DMS153 treated with DMSO at 0.1 percent for 48 hours (cell line): ENCODE measurements around the gene PLN.
A peak's percentile ranks its signal among the peaks of the same experiment; 100 is the strongest.

Experiments
- DNase-seq: peaks from one replicate; lab custom pipeline; 2025; ENCODE audit not compliant: unreplicated experiment; lab: John Stamatoyannopoulos, UW

Gene PLN

GRCh38 chr6:118548136-118548535, at the start of gene PLN:
Gene PLN, plus strand, starts transcription at chr6:118548296. Its CDS starts 10,626 bp downstream, at chr6:118558922.
- no peak for DNase-seq

- DNase-seq = no peak
Measured at GRCh38 chr6:118500130-118501015, 47.7 kb upstream of the PLN start.

GRCh38 chr6:118501099-118501498, 47.0 kb upstream of the PLN start:
- DNase-seq = no peak

- DNase-seq = no peak
Measured at GRCh38 chr6:118501765-118502164, 46.3 kb upstream of the PLN start.

- DNase-seq = no peak
Measured at GRCh38 chr6:118502169-118502568, 45.9 kb upstream of the PLN start.

GRCh38 chr6:118504611-118505010, 43.5 kb upstream of the PLN start:
- no peak for DNase-seq

- no peak for DNase-seq
Measured at GRCh38 chr6:118505656-118506055, 42.4 kb upstream of the PLN start.

- no peak for DNase-seq
Measured at GRCh38 chr6:118506071-118506638, 41.9 kb upstream of the PLN start.

- DNase-seq = no peak
Measured at GRCh38 chr6:118507636-118508035, 40.5 kb upstream of the PLN start.

- peak; percentile 67 for DNase-seq
Measured at GRCh38 chr6:118509009-118509617, 39.0 kb upstream of the PLN start.

- DNase-seq = no peak
Measured at GRCh38 chr6:118511930-118512715, 36.0 kb upstream of the PLN start.

- no peak for DNase-seq
Measured at GRCh38 chr6:118514689-118515088, 33.4 kb upstream of the PLN start.

- DNase-seq = no peak
Measured at GRCh38 chr6:118522422-118522821, 25.7 kb upstream of the PLN start.

GRCh38 chr6:118523216-118523615, 24.9 kb upstream of the PLN start:
- no peak for DNase-seq

- DNase-seq = no peak
Measured at GRCh38 chr6:118524686-118525085, 23.4 kb upstream of the PLN start.

- DNase-seq = no peak
Measured at GRCh38 chr6:118525913-118526780, 21.9 kb upstream of the PLN start.

- DNase-seq = no peak
Measured at GRCh38 chr6:118528129-118528528, 20.0 kb upstream of the PLN start.

GRCh38 chr6:118529756-118530155, 18.3 kb upstream of the PLN start:
- DNase-seq = no peak

- DNase-seq = no peak
Measured at GRCh38 chr6:118530942-118531341, 17.2 kb upstream of the PLN start.

- no peak for DNase-seq
Measured at GRCh38 chr6:118535176-118535844, 12.8 kb upstream of the PLN start.
